ENCODE results near the gene ADSS1. TPM values are rescaled to one million over a fixed set of nuclear protein-coding genes. Genes with fewer than 3 reads are reported as not detected.

The ADSS1 gene
- total RNA-seq, 1 experiment from 2014 or later = 3.2 TPM

- CTCF ChIA-PET = no interaction called here
- Mint-ChIP-seq H3K9me3 (ENCODE audit: unreplicated experiment) (no peaks in the 10 kb centered on the region), H3K4me3 (ENCODE audit: unreplicated experiment) (no peak overlapping the region), H3K36me3 (ENCODE audit: insufficient read depth, unreplicated experiment) (peaks cover 75% of the 10 kb centered on the region), H3K27ac (ENCODE audit: unreplicated experiment) (no peak overlapping the region), H3K4me1 (ENCODE audit: low read depth, unreplicated experiment) (no peaks in the 10 kb centered on the region), H3K27me3 (ENCODE audit: insufficient read depth, unreplicated experiment) (no peaks in the 10 kb centered on the region)
- Histone ChIP-seq H3K9me3 (no peaks in the 10 kb centered on the region), H3K4me1 (peaks cover 11% of the 10 kb centered on the region), H3K4me3 (ENCODE audit: low read depth, low read length) (no peak overlapping the region), H3K36me3 (ENCODE audit: control insufficient read depth, insufficient read depth, low read length) (peaks cover 5% of the 10 kb centered on the region), H3K27me3 (replicated peaks; ENCODE audit: control insufficient read depth, insufficient read depth, low read length) (no peaks in the 10 kb centered on the region)
- no TSS peak for BruUV-seq (replicated peaks)
- intact Hi-C loops (cut with micrococcal nuclease; ENCODE audit: unreplicated experiment) = no loop called here
- no peak for DNase-seq
- TF ChIP-seq CTCF (IDR thresholded peaks at IDR 0.05; ENCODE audit: insufficient read depth in 1 of 2, low read depth in 1 of 2, low read length in 1 of 2, severe bottlenecking in 1 of 2, unreplicated experiment in 1 of 2) = no peak
- POLR2A ChIA-PET = no interaction called here
Measured at GRCh38 chr14:104700747-104701217, 23.2 kb upstream of the ADSS1 start.

GRCh38 chr14:104701383-104702076, 22.5 kb upstream of the ADSS1 start:
- H3K27ac Mint-ChIP-seq (ENCODE audit: unreplicated experiment) = no peak overlapping the region
- H3K4me1 ChIP-seq = peaks cover 11% of the 10 kb centered on the region
- TF ChIP-seq CTCF (IDR thresholded peaks at IDR 0.05; ENCODE audit: insufficient read depth in 1 of 2, low read depth in 1 of 2, low read length in 1 of 2, severe bottlenecking in 1 of 2, unreplicated experiment in 1 of 2) = no peak
- peaks cover 5% of the 10 kb centered on the region for H3K36me3 ChIP-seq (ENCODE audit: control insufficient read depth, insufficient read depth, low read length)
- no peaks in the 10 kb centered on the region for H3K9me3 ChIP-seq
- H3K36me3 Mint-ChIP-seq (ENCODE audit: insufficient read depth, unreplicated experiment) = peaks cover 79% of the 10 kb centered on the region
- DNase-seq = no peak
- no peaks in the 10 kb centered on the region for H3K27me3 Mint-ChIP-seq (ENCODE audit: insufficient read depth, unreplicated experiment)
- H3K4me3 ChIP-seq (ENCODE audit: low read depth, low read length) = no peak overlapping the region
- no peak overlapping the region for H3K4me3 Mint-ChIP-seq (ENCODE audit: unreplicated experiment)
- H3K27me3 ChIP-seq (replicated peaks; ENCODE audit: control insufficient read depth, insufficient read depth, low read length) = no peaks in the 10 kb centered on the region
- BruUV-seq (replicated peaks) = no TSS peak
- H3K4me1 Mint-ChIP-seq (ENCODE audit: low read depth, unreplicated experiment) = no peaks in the 10 kb centered on the region
- H3K9me3 Mint-ChIP-seq (ENCODE audit: unreplicated experiment) = no peaks in the 10 kb centered on the region
- intact Hi-C loops (cut with micrococcal nuclease; ENCODE audit: unreplicated experiment) = no loop called here
- CTCF ChIA-PET = no interaction called here
- POLR2A ChIA-PET = interaction anchor here (0.5 kb wide), 1 partner anchor 14 kb away, joined by 3 read pairs; no protein-coding TSS in a partner anchor

- TF ChIP-seq CTCF (IDR thresholded peaks at IDR 0.05; ENCODE audit: insufficient read depth in 1 of 2, low read depth in 1 of 2, low read length in 1 of 2, severe bottlenecking in 1 of 2, unreplicated experiment in 1 of 2) = no peak
- CTCF ChIA-PET = no interaction called here
- no peak overlapping the region for H3K4me3 Mint-ChIP-seq (ENCODE audit: unreplicated experiment)
- POLR2A ChIA-PET = interaction anchor here (0.5 kb wide), 1 partner anchor 15 kb away, joined by 3 read pairs; no protein-coding TSS in a partner anchor
- peaks cover 5% of the 10 kb centered on the region for H3K36me3 ChIP-seq (ENCODE audit: control insufficient read depth, insufficient read depth, low read length)
- H3K27me3 Mint-ChIP-seq (ENCODE audit: insufficient read depth, unreplicated experiment) = no peaks in the 10 kb centered on the region
- no peaks in the 10 kb centered on the region for H3K4me1 Mint-ChIP-seq (ENCODE audit: low read depth, unreplicated experiment)
- H3K27me3 ChIP-seq (replicated peaks; ENCODE audit: control insufficient read depth, insufficient read depth, low read length) = no peaks in the 10 kb centered on the region
- intact Hi-C loops (cut with micrococcal nuclease; ENCODE audit: unreplicated experiment) = no loop called here
- no peak overlapping the region for H3K4me3 ChIP-seq (ENCODE audit: low read depth, low read length)
- BruUV-seq (replicated peaks) = no TSS peak
- H3K9me3 ChIP-seq = no peaks in the 10 kb centered on the region
- no peaks in the 10 kb centered on the region for H3K9me3 Mint-ChIP-seq (ENCODE audit: unreplicated experiment)
- peaks cover 79% of the 10 kb centered on the region for H3K36me3 Mint-ChIP-seq (ENCODE audit: insufficient read depth, unreplicated experiment)
- H3K4me1 ChIP-seq = peaks cover 8% of the 10 kb centered on the region
- no peak overlapping the region for H3K27ac Mint-ChIP-seq (ENCODE audit: unreplicated experiment)
- DNase-seq = no peak
Measured at GRCh38 chr14:104702106-104702505, 21.9 kb upstream of the ADSS1 start.
